ENCODE data around the gene KCNH2. TPM values are rescaled to one million over a fixed set of nuclear protein-coding genes. Genes with fewer than 3 reads are reported as not detected.

KCNH2 gene
- total and polyA plus RNA-seq, 2 of the 8 experiments (the other 6 are each of a cell fraction or from before 2014, with no cell fraction given) = 8.0 to 15.0 TPM

DNA sequence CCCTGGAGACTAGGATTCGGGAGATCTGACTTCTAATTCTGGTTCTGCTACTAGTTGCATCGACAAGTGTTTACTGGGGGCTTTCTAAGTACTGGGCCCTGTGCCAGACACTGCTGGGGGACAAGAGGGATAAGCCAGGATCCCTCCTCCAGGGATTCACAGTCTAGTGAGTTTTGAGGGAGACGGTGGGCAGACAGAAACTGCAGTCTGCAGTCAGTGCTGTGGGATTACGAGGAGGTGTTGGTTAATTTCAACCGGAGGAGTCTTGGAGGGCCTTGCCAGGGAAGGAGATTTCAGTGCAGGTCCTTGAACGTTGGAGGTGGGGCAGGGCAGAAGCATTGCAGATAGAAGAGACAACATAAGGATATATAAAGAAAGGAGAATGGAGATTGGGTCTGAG is 3.5 kb upstream of the KCNH2 start (continued):
- TF ChIP-seq ATF2 (IDR thresholded peaks at IDR 0.05; ENCODE audit: low read length) = no peak

All from H1 (cell line).